ENCODE measurements around the gene POC1A.

GRCh38 chr3:52144034-52144795 is 10.0 kb downstream of the POC1A start:
- TF ChIP-seq MAX (IDR thresholded peaks at IDR 0.05), result no peak
- TF ChIP-seq CTCF (IDR thresholded peaks at IDR 0.05; ENCODE audit: control extremely low read depth in 1 of 3, insufficient read depth in 1 of 3, low read depth in 1 of 3, low read length in 3 of 3), result peak in 2 of 3 experiments; percentile 91 to 93; a peak in 3 of 4 replicates
- TF ChIP-seq POLR2A (IDR thresholded peaks at IDR 0.05; ENCODE audit: control extremely low read depth in 1 of 2, low read depth in 2 of 2, low read length in 2 of 2), result no peak
- TF ChIP-seq ASH2L (IDR thresholded peaks at IDR 0.05; ENCODE audit: low read length), result no peak
- TF ChIP-seq POLR2AphosphoS5 (IDR thresholded peaks at IDR 0.05; ENCODE audit: low read depth, low read length), result no peak
- no peak for TF ChIP-seq KDM1A (IDR thresholded peaks at IDR 0.05; ENCODE audit: borderline replicate concordance, low read length)
- TF ChIP-seq ATF2 (IDR thresholded peaks at IDR 0.05; ENCODE audit: low read length), result 0 out of 2 replicates have a peak, but pooled peaks have one; percentile 71
- no peak for TF ChIP-seq HDAC6 (IDR thresholded peaks at IDR 0.05; ENCODE audit: low read depth, low read length)
- no peak for TF ChIP-seq JUN (IDR thresholded peaks at IDR 0.05; ENCODE audit: low read depth, low read length)
- TF ChIP-seq RBBP5 (IDR thresholded peaks at IDR 0.05; ENCODE audit: borderline replicate concordance, low read depth, low read length), result no peak
- peak; percentile 82 to 86 for TF ChIP-seq RAD21 (IDR thresholded peaks at IDR 0.05 in 1 of 2, conservative IDR thresholded peaks at IDR 0.05 in 1 of 2; ENCODE audit: low read depth in 2 of 2, low read length in 2 of 2)
- no peak for TF ChIP-seq EP300 (IDR thresholded peaks at IDR 0.05; ENCODE audit: borderline replicate concordance in 1 of 2, low read depth in 2 of 2, low read length in 2 of 2)
- no peak for TF ChIP-seq RFX5 (IDR thresholded peaks at IDR 0.05; ENCODE audit: borderline replicate concordance, low read depth, low read length)

Measured in H1 (cell line).